KMS-11 (cell line): ENCODE measurements around the gene MOB1B.

Experiments
- H2AFZ ChIP-seq: fragments of 200-600 bp; sonication (generic); 2 replicates; pipeline ENCODE4 v1.6.1; 2016; ENCODE audit warnings: antibody characterized with exemption, mixed run types, low read depth
- H3K27ac ChIP-seq: fragments of 200-600 bp; sonication (generic); 2 replicates; pipeline ENCODE4 v1.6.1; 2016; ENCODE audit warnings: mild to moderate bottlenecking, mixed run types
- H3K27me3 ChIP-seq: fragments of 200-600 bp; sonication (generic); 2 replicates; pipeline ENCODE4 v1.6.1; 2017; ENCODE audit warnings: mild to moderate bottlenecking, low read depth, mixed run types, moderate library complexity; ENCODE audit not compliant: insufficient read depth
- H3K36me3 ChIP-seq: fragments of 200-600 bp; sonication (generic); 2 replicates; pipeline ENCODE4 v1.6.1; 2017; ENCODE audit warnings: mild to moderate bottlenecking, mixed run types; ENCODE audit not compliant: insufficient read depth
- H3K4me1 ChIP-seq: fragments of 200-600 bp; sonication (generic); 2 replicates; pipeline ENCODE4 v1.6.1; 2016; ENCODE audit warnings: mild to moderate bottlenecking, low read depth, mixed run types; ENCODE audit not compliant: poor library complexity, severe bottlenecking
- H3K4me2 ChIP-seq: fragments of 200-600 bp; sonication (generic); 2 replicates; pipeline ENCODE4 v1.7.0; 2016; ENCODE audit warnings: mild to moderate bottlenecking, mixed run types
- H3K4me3 ChIP-seq: fragments of 200-600 bp; sonication (generic); IDR thresholded peaks from 2 replicates; pipeline ENCODE4 v1.6.1; 2017; ENCODE audit warnings: low read depth, low read length, mixed read lengths; ENCODE audit not compliant: insufficient read depth
- H3K79me2 ChIP-seq: fragments of 200-600 bp; sonication (generic); 2 replicates; pipeline ENCODE4 v1.6.1; 2016; ENCODE audit warnings: low read depth, mixed run types; ENCODE audit not compliant: insufficient read depth
- H3K9ac ChIP-seq: fragments of 200-600 bp; sonication (generic); 2 replicates; pipeline ENCODE4 v1.6.1; 2016; ENCODE audit warnings: mild to moderate bottlenecking, mixed run types
- H4K20me1 ChIP-seq: fragments of 200-600 bp; sonication (generic); 2 replicates; pipeline ENCODE4 v1.6.1; 2016; ENCODE audit warnings: mild to moderate bottlenecking, mixed run types; ENCODE audit not compliant: insufficient read depth
- TF ChIP-seq, protein P1 (sequence below): fragments of 200-600 bp; sonication (generic); conservative IDR thresholded peaks from 2 replicates; pipeline ENCODE4 v1.6.1; 2017; ENCODE audit warnings: low read depth, mild to moderate bottlenecking, antibody characterized with exemption, low read length, moderate library complexity, mixed read lengths

MOB1B gene

DNA sequence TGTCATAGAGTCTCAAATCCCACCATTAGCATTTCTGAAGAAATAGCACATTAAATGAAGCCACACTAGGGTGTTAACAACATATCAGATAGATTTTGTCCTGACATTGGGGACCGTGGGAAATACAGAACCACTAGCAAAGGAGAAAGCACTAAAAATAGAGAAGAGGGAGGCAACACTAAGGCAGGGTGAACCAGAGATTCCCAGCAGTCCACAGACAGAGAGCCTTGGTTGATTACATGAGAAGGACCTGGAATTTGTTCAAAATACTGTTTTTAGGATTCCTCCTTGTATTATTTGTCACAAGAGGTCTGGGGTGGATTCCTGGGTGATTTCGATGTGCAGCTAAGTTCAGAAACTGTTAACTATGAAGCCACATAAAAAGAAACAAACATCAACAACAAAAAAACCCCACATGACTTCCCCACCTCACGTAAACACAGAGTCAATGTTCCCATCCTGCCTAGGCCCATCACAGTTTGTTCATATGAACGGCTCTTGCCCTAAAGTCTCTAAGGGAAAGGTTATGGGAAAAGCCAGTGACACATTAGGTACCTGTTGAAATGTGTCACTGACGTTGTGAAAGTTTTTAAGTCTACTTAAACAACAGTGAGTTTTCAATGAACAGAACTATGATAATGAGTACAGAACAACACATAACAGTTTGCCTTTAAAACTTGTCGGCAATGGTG, 38.9 kb upstream of the MOB1B start:
- Histone ChIP-seq H2AFZ (no peak overlapping the region), H3K36me3 (no peaks in the 10 kb centered on the region), H3K4me3 (no peak overlapping the region), H3K27me3 (no peaks in the 10 kb centered on the region), H3K9ac (no peak overlapping the region), H3K4me2 (no peak overlapping the region), H4K20me1 (no peaks in the 10 kb centered on the region), H3K79me2 (no peaks in the 10 kb centered on the region), H3K4me1 (no peaks in the 10 kb centered on the region), H3K27ac (no peak overlapping the region)
- TF ChIP-seq, protein P1, sequence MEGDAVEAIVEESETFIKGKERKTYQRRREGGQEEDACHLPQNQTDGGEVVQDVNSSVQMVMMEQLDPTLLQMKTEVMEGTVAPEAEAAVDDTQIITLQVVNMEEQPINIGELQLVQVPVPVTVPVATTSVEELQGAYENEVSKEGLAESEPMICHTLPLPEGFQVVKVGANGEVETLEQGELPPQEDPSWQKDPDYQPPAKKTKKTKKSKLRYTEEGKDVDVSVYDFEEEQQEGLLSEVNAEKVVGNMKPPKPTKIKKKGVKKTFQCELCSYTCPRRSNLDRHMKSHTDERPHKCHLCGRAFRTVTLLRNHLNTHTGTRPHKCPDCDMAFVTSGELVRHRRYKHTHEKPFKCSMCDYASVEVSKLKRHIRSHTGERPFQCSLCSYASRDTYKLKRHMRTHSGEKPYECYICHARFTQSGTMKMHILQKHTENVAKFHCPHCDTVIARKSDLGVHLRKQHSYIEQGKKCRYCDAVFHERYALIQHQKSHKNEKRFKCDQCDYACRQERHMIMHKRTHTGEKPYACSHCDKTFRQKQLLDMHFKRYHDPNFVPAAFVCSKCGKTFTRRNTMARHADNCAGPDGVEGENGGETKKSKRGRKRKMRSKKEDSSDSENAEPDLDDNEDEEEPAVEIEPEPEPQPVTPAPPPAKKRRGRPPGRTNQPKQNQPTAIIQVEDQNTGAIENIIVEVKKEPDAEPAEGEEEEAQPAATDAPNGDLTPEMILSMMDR = no peak

DNA sequence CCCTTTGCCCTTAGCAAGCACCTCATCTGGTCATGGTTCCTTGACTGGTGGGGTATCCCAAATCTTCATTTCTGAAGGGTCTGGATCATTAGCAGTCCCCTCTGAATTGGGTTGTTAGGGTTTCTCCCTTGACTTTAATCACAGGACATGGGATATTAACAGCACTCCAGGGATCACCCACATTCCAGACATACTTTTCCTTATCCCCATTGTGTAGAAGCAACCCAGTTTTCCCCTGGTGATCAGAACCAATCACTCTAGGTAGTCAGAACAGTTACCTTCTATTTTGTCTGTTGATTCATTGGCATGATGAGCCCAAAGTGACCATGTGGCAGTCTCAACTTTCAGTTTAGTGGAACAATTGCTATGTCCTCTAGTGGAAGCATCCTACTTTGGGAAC, 33.4 kb upstream of the MOB1B start:
- TF ChIP-seq, protein P1 = no peak
- Histone ChIP-seq H2AFZ (no peak overlapping the region), H4K20me1 (no peaks in the 10 kb centered on the region), H3K36me3 (no peaks in the 10 kb centered on the region), H3K27me3 (no peaks in the 10 kb centered on the region), H3K4me3 (no peak overlapping the region), H3K4me1 (no peaks in the 10 kb centered on the region), H3K9ac (no peak overlapping the region), H3K79me2 (no peaks in the 10 kb centered on the region), H3K27ac (no peak overlapping the region), H3K4me2 (no peak overlapping the region)

DNA sequence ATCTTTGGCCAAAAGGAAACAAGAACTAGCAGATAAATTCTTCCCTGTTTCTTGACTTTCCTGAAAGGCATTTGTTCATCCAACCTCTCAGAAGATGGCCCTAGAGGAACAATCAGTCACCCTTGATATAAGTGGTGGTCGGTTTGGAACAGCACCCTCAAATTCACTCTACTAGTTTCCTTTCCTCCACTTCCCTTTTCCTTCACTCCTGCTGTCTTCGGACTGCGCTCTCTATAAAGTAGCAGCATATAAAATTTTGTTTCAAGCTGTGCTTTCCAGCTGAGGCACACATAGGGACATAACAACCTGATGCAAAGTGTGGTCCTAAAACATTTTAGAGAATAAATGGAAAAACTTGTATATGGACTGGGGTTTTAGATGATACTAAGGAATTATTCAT, 29.0 kb upstream of the MOB1B start:
- no peaks in the 10 kb centered on the region for H3K36me3 ChIP-seq
- no peaks in the 10 kb centered on the region for H3K79me2 ChIP-seq
- no peak overlapping the region for H3K4me2 ChIP-seq
- H3K4me3 ChIP-seq = no peak overlapping the region
- H4K20me1 ChIP-seq = no peaks in the 10 kb centered on the region
- no peak overlapping the region for H2AFZ ChIP-seq
- no peak overlapping the region for H3K27ac ChIP-seq
- H3K4me1 ChIP-seq = no peaks in the 10 kb centered on the region
- H3K27me3 ChIP-seq = no peaks in the 10 kb centered on the region
- TF ChIP-seq, protein P1 = no peak
- no peak overlapping the region for H3K9ac ChIP-seq

DNA sequence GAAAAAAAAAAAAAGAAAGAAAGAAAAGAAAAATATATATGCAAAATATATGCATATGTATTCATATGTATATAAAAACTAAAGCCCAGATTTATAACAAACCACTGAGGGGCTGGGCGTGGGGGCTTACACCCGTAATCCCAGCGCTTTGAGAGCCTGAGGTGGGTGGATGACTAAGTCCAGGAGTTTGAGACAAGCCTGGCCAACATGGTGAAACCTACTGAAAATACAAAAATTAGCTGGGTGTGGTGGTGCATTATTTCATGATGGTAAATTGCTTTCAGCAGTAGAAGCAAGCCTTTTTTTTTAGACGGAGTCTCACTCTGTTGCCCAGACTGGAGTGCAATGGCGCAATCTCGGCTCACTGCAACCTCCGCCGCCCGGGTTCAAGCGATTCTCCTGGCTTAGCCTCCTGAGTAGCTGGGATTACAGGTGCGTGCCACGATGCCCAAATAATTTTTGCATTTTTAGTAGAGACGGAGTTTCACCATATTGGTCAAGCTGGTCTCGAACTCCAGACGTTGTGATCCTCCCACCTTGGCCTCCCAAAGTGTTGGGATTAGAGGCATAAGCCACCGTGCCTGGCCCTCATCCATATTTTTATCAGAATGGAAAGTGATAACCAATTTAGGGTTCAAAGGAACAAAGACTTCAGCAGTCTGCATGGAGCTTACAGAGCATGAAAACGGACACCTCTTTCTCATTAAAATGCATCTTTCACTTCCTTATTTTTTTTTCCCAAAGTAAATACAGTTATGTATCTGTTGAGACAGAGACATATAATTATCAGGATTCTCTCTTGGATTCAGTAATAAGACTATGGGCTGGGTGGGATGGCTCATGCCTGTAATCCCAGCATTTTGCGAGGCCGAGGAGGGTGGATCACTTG, 27.7 kb upstream of the MOB1B start:
- H3K27me3 ChIP-seq = no peaks in the 10 kb centered on the region
- no peak overlapping the region for H3K4me2 ChIP-seq

More for the DNA sequence above, 27.7 kb upstream of the MOB1B start:
- H3K4me1 ChIP-seq = no peaks in the 10 kb centered on the region
- no peak overlapping the region for H3K9ac ChIP-seq
- no peak overlapping the region for H3K4me3 ChIP-seq
- H3K79me2 ChIP-seq = no peaks in the 10 kb centered on the region
- H3K36me3 ChIP-seq = no peaks in the 10 kb centered on the region
- H4K20me1 ChIP-seq = no peaks in the 10 kb centered on the region
- no peak overlapping the region for H3K27ac ChIP-seq
- TF ChIP-seq, protein P1 = no peak
- no peak overlapping the region for H2AFZ ChIP-seq
